ENCODE results near the gene GAN.

Gene GAN

GRCh38 chr16:81273223-81273950 is 41.4 kb upstream of the GAN start:
- H3K4me1 ChIP-seq (ENCODE audit: control insufficient read depth in 1 of 2, insufficient read depth in 1 of 2, low read depth in 1 of 2, low read length in 1 of 2), result peaks cover 0 to 6% of the 10 kb centered on the region in 2 experiments
- H3K4me3 ChIP-seq (ENCODE audit: low read depth in 1 of 2, low read length in 1 of 2), result no peak overlapping the region
- no peak for TF ChIP-seq CTCF (IDR thresholded peaks at IDR 0.05)
- no peaks in the 10 kb centered on the region for H3K27me3 ChIP-seq
- H3K9me3 ChIP-seq, result no peaks in the 10 kb centered on the region
- H3K27ac ChIP-seq, result no peak overlapping the region
- H3K36me3 ChIP-seq, result no peaks in the 10 kb centered on the region

GRCh38 chr16:81275064-81275532 is 39.7 kb upstream of the GAN start:
- Histone ChIP-seq H3K36me3 (no peaks in the 10 kb centered on the region), H3K27me3 (no peaks in the 10 kb centered on the region), H3K9me3 (no peaks in the 10 kb centered on the region), H3K4me3 (ENCODE audit: low read depth in 1 of 2, low read length in 1 of 2) (no peak overlapping the region), H3K27ac (no peak overlapping the region), H3K4me1 (ENCODE audit: control insufficient read depth in 1 of 2, insufficient read depth in 1 of 2, low read depth in 1 of 2, low read length in 1 of 2) (peaks cover 0 to 6% of the 10 kb centered on the region in 2 experiments)
- TF ChIP-seq CTCF (IDR thresholded peaks at IDR 0.05), result no peak

GRCh38 chr16:81275795-81276194 is 39.0 kb upstream of the GAN start:
- Histone ChIP-seq H3K36me3 (no peaks in the 10 kb centered on the region), H3K4me1 (ENCODE audit: control insufficient read depth in 1 of 2, insufficient read depth in 1 of 2, low read depth in 1 of 2, low read length in 1 of 2) (peaks cover 0 to 6% of the 10 kb centered on the region in 2 experiments), H3K27ac (no peak overlapping the region), H3K4me3 (ENCODE audit: low read depth in 1 of 2, low read length in 1 of 2) (no peak overlapping the region), H3K27me3 (no peaks in the 10 kb centered on the region), H3K9me3 (no peaks in the 10 kb centered on the region)
- no peak for TF ChIP-seq CTCF (IDR thresholded peaks at IDR 0.05)

GRCh38 chr16:81276323-81276722 is 38.4 kb upstream of the GAN start:
- no peak for TF ChIP-seq CTCF (IDR thresholded peaks at IDR 0.05)
- H3K36me3 ChIP-seq, result no peaks in the 10 kb centered on the region
- peaks cover 0 to 6% of the 10 kb centered on the region in 2 experiments for H3K4me1 ChIP-seq (ENCODE audit: control insufficient read depth in 1 of 2, insufficient read depth in 1 of 2, low read depth in 1 of 2, low read length in 1 of 2)
- H3K4me3 ChIP-seq (ENCODE audit: low read depth in 1 of 2, low read length in 1 of 2), result no peak overlapping the region
- no peaks in the 10 kb centered on the region for H3K9me3 ChIP-seq
- no peaks in the 10 kb centered on the region for H3K27me3 ChIP-seq
- H3K27ac ChIP-seq, result no peak overlapping the region

- TF ChIP-seq CTCF (IDR thresholded peaks at IDR 0.05), result no peak
- Histone ChIP-seq H3K27ac (no peak overlapping the region), H3K36me3 (no peaks in the 10 kb centered on the region)
These were observed 37.2 kb upstream of the GAN start for GRCh38 chr16:81277541-81278080.

More at GRCh38 chr16:81277541-81278080, 37.2 kb upstream of the GAN start:
- H3K9me3 ChIP-seq, result no peaks in the 10 kb centered on the region
- H3K4me3 ChIP-seq (ENCODE audit: low read depth in 1 of 2, low read length in 1 of 2), result no peak overlapping the region
- no peaks in the 10 kb centered on the region for H3K27me3 ChIP-seq
- peaks cover 0 to 1% of the 10 kb centered on the region in 2 experiments for H3K4me1 ChIP-seq (ENCODE audit: control insufficient read depth in 1 of 2, insufficient read depth in 1 of 2, low read depth in 1 of 2, low read length in 1 of 2)

Measured in neutrophil (primary cell).